RWPE2 (cell line): ENCODE data around the gene RBM4.

Source experiments
- ATAC-seq: fragments of 200-7000 bp; cut with Tn5 transposase; 3 replicates; pipeline ENCODE4 v1.9.1; 2021; ENCODE audit warnings: low read depth
- DNase-seq: peaks from one replicate; pipeline ENCODE4 v3.0.0-alpha.2; 2020; ENCODE audit warnings: low spot score
- H3K27ac ChIP-seq: fragments of 450-650 bp; 2 replicates; pipeline ENCODE4 v1.5.1; 2017; ENCODE audit warnings: mild to moderate bottlenecking; ENCODE audit not compliant: poor library complexity, severe bottlenecking
- H3K27me3 ChIP-seq: fragments of 250-450 bp; sonication (Bioruptor Pico); 2 replicates; pipeline ENCODE4 v1.5.1; 2021; ENCODE audit warnings: mild to moderate bottlenecking, moderate library complexity; ENCODE audit not compliant: insufficient read depth, poor library complexity, severe bottlenecking
- H3K36me3 ChIP-seq: fragments of 250-450 bp; sonication (Bioruptor Pico); 2 replicates; pipeline ENCODE4 v1.5.1; 2020; ENCODE audit warnings: low read depth, mild to moderate bottlenecking, moderate library complexity
- H3K4me1 ChIP-seq: fragments of 250-450 bp; sonication (Bioruptor Pico); 2 replicates; pipeline ENCODE4 v1.5.1; 2021; ENCODE audit warnings: mild to moderate bottlenecking, moderate library complexity; ENCODE audit not compliant: insufficient read depth, poor library complexity, severe bottlenecking
- H3K4me3 ChIP-seq: fragments of 250-450 bp; sonication (Bioruptor Pico); 2 replicates; pipeline ENCODE4 v1.5.1; 2021; ENCODE audit warnings: mild to moderate bottlenecking, moderate library complexity; ENCODE audit not compliant: severe bottlenecking
- H3K9me3 ChIP-seq: fragments of 250-450 bp; sonication (Bioruptor Pico); 2 replicates; pipeline ENCODE4 v1.5.1; 2021; ENCODE audit warnings: mild to moderate bottlenecking, moderate library complexity; ENCODE audit not compliant: severe bottlenecking
- TF ChIP-seq, protein P1 (sequence below): fragments of 450-650 bp; IDR thresholded peaks from one replicate; pipeline ENCODE4 v1.5.1; 2017; ENCODE audit warnings: mild to moderate bottlenecking, moderate library complexity; ENCODE audit not compliant: poor library complexity, severe bottlenecking

The RBM4 gene

DNA sequence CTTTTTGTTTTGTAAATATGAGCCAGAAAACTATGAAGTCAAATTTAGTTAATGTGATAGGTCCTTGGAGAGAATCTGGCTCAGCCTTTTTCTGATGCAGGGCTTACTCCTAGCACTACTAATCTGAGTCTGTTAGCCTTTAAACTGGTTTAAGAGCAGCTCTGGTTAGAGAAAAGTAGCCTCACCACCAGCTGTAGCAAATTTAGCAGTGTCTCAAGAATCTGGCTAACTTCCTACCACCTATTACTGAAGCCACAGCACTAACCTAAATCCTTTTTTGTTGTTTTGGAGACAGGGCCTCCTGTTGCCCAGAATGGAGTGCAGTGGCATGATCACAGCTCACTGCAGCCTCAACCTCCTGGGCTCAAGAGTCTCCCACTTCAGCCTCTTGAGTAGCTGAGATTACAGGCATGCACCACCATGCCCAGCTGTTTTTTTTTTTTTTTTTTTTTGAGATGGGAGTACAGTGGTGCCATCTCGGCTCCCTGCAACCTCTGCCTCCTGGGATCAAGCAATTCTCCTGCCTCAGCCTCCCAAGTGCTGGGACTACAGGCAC, 25.3 kb downstream of the RBM4 start:
- DNase-seq, result no peak
- ATAC-seq, result no peak

DNA sequence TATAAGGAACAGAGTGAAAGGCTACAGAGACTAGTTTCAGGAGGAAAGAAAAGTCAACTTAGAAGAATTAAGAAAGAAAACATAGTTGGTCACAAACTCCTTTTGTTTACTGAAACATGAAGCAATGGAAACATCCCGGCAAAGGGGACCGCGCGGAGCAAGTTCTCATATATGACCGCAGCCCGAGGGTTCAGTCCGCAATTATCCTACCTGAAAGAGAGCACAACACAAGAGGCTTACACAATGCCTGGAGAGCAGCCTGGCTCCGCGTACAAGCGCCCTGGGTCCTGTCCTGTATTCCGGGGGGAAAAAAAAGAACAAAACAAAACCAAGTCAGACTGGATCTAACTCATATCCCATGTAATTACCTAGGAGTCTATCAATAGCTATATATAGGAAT, 26.9 kb downstream of the RBM4 start:
- Histone ChIP-seq H3K4me3 (no peak overlapping the region), H3K9me3 (no peaks in the 10 kb centered on the region), H3K36me3 (peaks cover 81% of the 10 kb centered on the region), H3K27me3 (no peaks in the 10 kb centered on the region), H3K4me1 (no peaks in the 10 kb centered on the region), H3K27ac (no peak overlapping the region)
- no peak for ATAC-seq
- DNase-seq, result no peak
- TF ChIP-seq, protein P1, sequence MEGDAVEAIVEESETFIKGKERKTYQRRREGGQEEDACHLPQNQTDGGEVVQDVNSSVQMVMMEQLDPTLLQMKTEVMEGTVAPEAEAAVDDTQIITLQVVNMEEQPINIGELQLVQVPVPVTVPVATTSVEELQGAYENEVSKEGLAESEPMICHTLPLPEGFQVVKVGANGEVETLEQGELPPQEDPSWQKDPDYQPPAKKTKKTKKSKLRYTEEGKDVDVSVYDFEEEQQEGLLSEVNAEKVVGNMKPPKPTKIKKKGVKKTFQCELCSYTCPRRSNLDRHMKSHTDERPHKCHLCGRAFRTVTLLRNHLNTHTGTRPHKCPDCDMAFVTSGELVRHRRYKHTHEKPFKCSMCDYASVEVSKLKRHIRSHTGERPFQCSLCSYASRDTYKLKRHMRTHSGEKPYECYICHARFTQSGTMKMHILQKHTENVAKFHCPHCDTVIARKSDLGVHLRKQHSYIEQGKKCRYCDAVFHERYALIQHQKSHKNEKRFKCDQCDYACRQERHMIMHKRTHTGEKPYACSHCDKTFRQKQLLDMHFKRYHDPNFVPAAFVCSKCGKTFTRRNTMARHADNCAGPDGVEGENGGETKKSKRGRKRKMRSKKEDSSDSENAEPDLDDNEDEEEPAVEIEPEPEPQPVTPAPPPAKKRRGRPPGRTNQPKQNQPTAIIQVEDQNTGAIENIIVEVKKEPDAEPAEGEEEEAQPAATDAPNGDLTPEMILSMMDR, result no peak

More for the DNA sequence above, 25.3 kb downstream of the RBM4 start:
- Histone ChIP-seq H3K36me3 (peaks cover 90% of the 10 kb centered on the region), H3K27me3 (no peaks in the 10 kb centered on the region), H3K4me3 (no peak overlapping the region), H3K4me1 (no peaks in the 10 kb centered on the region), H3K27ac (no peak overlapping the region), H3K9me3 (no peaks in the 10 kb centered on the region)
- TF ChIP-seq, protein P1, result no peak

DNA sequence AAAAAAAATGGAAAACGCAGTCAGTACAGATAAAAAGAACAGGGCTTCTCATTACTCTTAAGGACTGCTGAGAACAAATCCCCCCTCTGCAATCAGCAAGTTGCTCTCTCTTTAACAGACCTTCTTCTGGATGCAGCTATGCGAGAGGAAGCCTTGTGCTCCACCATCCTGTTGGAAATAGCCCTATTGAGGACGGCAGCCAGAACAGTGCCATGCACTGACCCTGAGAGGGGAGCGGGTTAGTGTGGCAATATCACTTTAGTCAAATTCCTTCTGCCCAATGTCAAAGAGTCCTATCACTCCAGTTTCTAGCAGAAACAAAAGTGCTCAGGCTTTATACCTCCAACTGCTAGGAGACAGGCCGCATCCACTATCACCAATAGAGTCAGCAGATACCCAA, 32.3 kb downstream of the RBM4 start:
- Histone ChIP-seq H3K36me3 (peaks cover 58% of the 10 kb centered on the region), H3K9me3 (no peaks in the 10 kb centered on the region), H3K4me3 (no peak overlapping the region), H3K27ac (no peak overlapping the region), H3K4me1 (peaks cover 6% of the 10 kb centered on the region), H3K27me3 (no peaks in the 10 kb centered on the region)
- TF ChIP-seq, protein P1, result no peak
- DNase-seq, result no peak
- ATAC-seq, result peak; percentile 39; the same call in 1 of the 3 replicates

DNA sequence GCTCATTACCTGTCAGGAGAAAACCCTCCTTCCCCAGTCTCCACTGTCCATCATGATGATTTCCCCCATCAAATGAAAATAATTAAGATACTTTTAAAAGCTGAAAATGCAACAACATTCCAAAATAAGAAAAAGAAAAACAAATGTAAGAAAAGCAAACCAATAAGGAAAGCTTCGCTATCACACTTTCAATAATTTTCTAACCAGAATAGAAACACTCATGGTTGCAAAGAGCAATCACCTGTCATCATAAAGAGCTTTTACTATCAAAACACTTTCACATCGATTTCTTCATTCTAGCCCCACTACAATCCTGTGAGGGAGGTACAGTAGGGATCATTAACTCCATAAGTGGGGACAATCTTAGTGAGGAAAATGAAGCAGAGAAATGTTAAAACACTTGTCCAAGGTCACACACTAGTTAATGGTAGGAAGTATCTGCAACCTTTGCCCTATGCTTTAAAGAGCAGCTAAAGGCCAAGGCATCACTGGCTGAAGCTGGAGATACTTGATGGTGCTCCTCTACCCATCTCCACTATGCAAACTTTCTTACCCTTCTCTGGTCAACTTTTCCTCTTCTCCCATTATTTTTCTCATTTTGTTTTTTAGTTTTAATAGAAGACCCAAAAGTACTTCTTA, 36.6 kb downstream of the RBM4 start:
- Histone ChIP-seq H3K27me3 (no peaks in the 10 kb centered on the region), H3K4me3 (no peak overlapping the region), H3K9me3 (no peaks in the 10 kb centered on the region), H3K4me1 (peaks cover 15% of the 10 kb centered on the region), H3K27ac (no peak overlapping the region), H3K36me3 (peaks cover 36% of the 10 kb centered on the region)
- DNase-seq (no peak), ATAC-seq (no peak)
- TF ChIP-seq, protein P1, result no peak

DNA sequence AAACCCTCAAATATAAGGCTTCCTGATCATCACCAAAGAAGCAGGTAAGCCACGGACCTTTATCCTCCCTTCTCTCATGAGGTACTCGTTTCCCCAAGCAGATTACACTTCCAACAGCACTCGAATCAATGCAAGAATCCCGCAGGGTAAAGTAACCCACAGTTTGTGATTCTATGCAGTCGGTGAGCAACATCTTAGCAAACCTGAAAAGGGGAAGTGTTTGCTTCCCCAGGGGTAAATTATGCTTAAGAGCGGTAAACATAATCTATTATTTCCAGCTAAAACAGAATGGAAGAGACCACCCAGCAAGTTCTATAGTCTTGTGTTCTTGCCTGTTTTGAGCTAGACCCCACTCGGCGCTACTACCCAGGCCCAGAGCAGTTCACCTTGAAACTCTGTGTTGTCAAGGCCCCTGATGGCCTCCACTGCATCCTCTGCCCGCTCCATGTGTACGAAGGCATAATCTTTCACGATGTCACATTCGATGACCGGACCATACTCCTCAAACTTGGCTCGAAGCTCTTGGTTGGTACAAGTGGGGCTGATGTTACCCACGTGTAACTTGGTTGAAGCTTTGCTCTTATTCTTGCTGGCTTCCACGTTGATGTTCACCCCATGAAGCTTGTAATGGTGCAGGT, 37.9 kb downstream of the RBM4 start:
- peaks cover 15% of the 10 kb centered on the region for H3K4me1 ChIP-seq
- no peak for ATAC-seq

More for the DNA sequence above, 37.9 kb downstream of the RBM4 start:
- no peaks in the 10 kb centered on the region for H3K27me3 ChIP-seq
- no peak overlapping the region for H3K4me3 ChIP-seq
- no peak for DNase-seq
- peaks cover 32% of the 10 kb centered on the region for H3K36me3 ChIP-seq
- peak overlapping the region; percentile 89 for H3K27ac ChIP-seq
- H3K9me3 ChIP-seq, result no peaks in the 10 kb centered on the region
- TF ChIP-seq, protein P1, result no peak
